Vagina (tissue), 2 donors: ENCODE data around the gene GRM7. TPM values are rescaled to one million over a fixed set of nuclear protein-coding genes. Genes with fewer than 3 reads are reported as not detected.

Experiments
- DNase-seq, 2 donors: peaks; one replicate each; pipeline ENCODE4 v3.0.0-alpha.2; 2017; ENCODE audit errors: extremely low spot score in 2 of 2
- H3K27ac ChIP-seq: fragments of 200-600 bp; sonication (generic); one replicate; pipeline ENCODE4 v1.5.1; 2019
- H3K27me3 ChIP-seq: fragments of 200-600 bp; sonication (generic); one replicate; pipeline ENCODE4 v1.5.1; 2019
- H3K36me3 ChIP-seq, 2 donors: fragments of 200-600 bp; sonication (generic); one replicate each; pipeline ENCODE4 v1.5.1; 2017 to 2019
- H3K4me1 ChIP-seq: fragments of 200-600 bp; sonication (generic); one replicate; pipeline ENCODE4 v1.5.1; 2019
- H3K4me3 ChIP-seq, 2 donors: fragments of 200-600 bp; sonication (generic); 1 replicate in 1 of 2; 2 replicates in 1 of 2; pipeline ENCODE4 v1.5.1; 2016 to 2019
- H3K9me3 ChIP-seq: fragments of 200-600 bp; sonication (generic); one replicate; pipeline ENCODE4 v1.5.1; 2019
- CTCF ChIP-seq, 3 experiments: fragments of 450-650 bp in 2 of 3; fragments of 200-600 bp in 1 of 3; sonication (generic) in 1 of 3; IDR thresholded peaks; one replicate each; pipeline ENCODE4 v1.5.1; 2017 to 2019; ENCODE audit warnings: antibody characterized with exemption in 3 of 3, mild to moderate bottlenecking in 2 of 3, moderate library complexity in 2 of 3
- POLR2A ChIP-seq, 2 donors: fragments of 450-650 bp; IDR thresholded peaks; one replicate each; pipeline ENCODE4 v1.6.1; 2017; ENCODE audit warnings: antibody characterized with exemption in 2 of 2, mild to moderate bottlenecking in 2 of 2, moderate library complexity in 2 of 2
- POLR2AphosphoS5 ChIP-seq, 2 donors: sonication (generic); formaldehyde crosslinking; IDR thresholded peaks; one replicate each; pipeline ENCODE4 v1.9.0; 2017; ENCODE audit warnings: antibody characterized with exemption in 2 of 2, mild to moderate bottlenecking in 2 of 2, low read depth in 1 of 2; ENCODE audit not compliant: insufficient read depth in 1 of 2
- intact Hi-C: fragments of 100-400 bp; cut with DNase I; formaldehyde crosslinking; loops from one replicate; pipeline ENCODE4 v1.15.1; 2023
- total RNA-seq: library from RNA; depleted of rRNA; stranded (reverse); fragments of >200 nt; gene quantifications from one replicate; pipeline ENCODE4 v1.2.3, GENCODE V29; 2016

GRM7 gene
- total RNA-seq, 1 donor from 2014 or later, result 2.0 TPM

GRCh38 chr3:7764115-7764514, 903.2 kb downstream of the GRM7 start:
- Histone ChIP-seq H3K9me3 (no peaks in the 10 kb centered on the region), H3K4me3 (no peak overlapping the region), H3K4me1 (no peaks in the 10 kb centered on the region), H3K36me3 (no peaks in the 10 kb centered on the region), H3K27me3 (no peaks in the 10 kb centered on the region), H3K27ac (no peak overlapping the region)
- TF ChIP-seq POLR2AphosphoS5 (IDR thresholded peaks at IDR 0.05; ENCODE audit: insufficient read depth in 1 of 2, low read depth in 1 of 2) (no peak), POLR2A (IDR thresholded peaks at IDR 0.05) (no peak), CTCF (IDR thresholded peaks at IDR 0.05) (no peak)
- DNase-seq, result no peak
- intact Hi-C loops, result no loop called here

- TF ChIP-seq CTCF (IDR thresholded peaks at IDR 0.05) (no peak), POLR2AphosphoS5 (IDR thresholded peaks at IDR 0.05; ENCODE audit: insufficient read depth in 1 of 2, low read depth in 1 of 2) (no peak), POLR2A (IDR thresholded peaks at IDR 0.05) (no peak)
- DNase-seq, result no peak
- Histone ChIP-seq H3K4me1 (no peaks in the 10 kb centered on the region), H3K27me3 (no peaks in the 10 kb centered on the region), H3K4me3 (no peak overlapping the region), H3K36me3 (no peaks in the 10 kb centered on the region), H3K27ac (no peak overlapping the region), H3K9me3 (no peaks in the 10 kb centered on the region)
- intact Hi-C loops, result no loop called here
Observed at GRCh38 chr3:7766530-7766929, 905.6 kb downstream of the GRM7 start.

GRCh38 chr3:7779331-7779730, 918.4 kb downstream of the GRM7 start:
- no peak for DNase-seq
- H3K4me1 ChIP-seq, result no peaks in the 10 kb centered on the region
- no peak overlapping the region for H3K4me3 ChIP-seq
- no peak for TF ChIP-seq POLR2AphosphoS5 (IDR thresholded peaks at IDR 0.05; ENCODE audit: insufficient read depth in 1 of 2, low read depth in 1 of 2)
- TF ChIP-seq CTCF (IDR thresholded peaks at IDR 0.05), result no peak
- TF ChIP-seq POLR2A (IDR thresholded peaks at IDR 0.05), result no peak
- no peaks in the 10 kb centered on the region for H3K27me3 ChIP-seq
- H3K9me3 ChIP-seq, result no peaks in the 10 kb centered on the region
- intact Hi-C loops, result no loop called here
- H3K27ac ChIP-seq, result no peak overlapping the region
- no peaks in the 10 kb centered on the region for H3K36me3 ChIP-seq

GRCh38 chr3:7781395-7781794, 920.5 kb downstream of the GRM7 start:
- no peak for DNase-seq
- H3K36me3 ChIP-seq, result no peaks in the 10 kb centered on the region
- H3K4me1 ChIP-seq, result no peaks in the 10 kb centered on the region
- H3K27ac ChIP-seq, result no peak overlapping the region
- intact Hi-C loops, result no loop called here
- H3K9me3 ChIP-seq, result no peaks in the 10 kb centered on the region
- TF ChIP-seq CTCF (IDR thresholded peaks at IDR 0.05) (no peak), POLR2A (IDR thresholded peaks at IDR 0.05) (no peak), POLR2AphosphoS5 (IDR thresholded peaks at IDR 0.05; ENCODE audit: insufficient read depth in 1 of 2, low read depth in 1 of 2) (no peak)
- no peak overlapping the region for H3K4me3 ChIP-seq
- no peaks in the 10 kb centered on the region for H3K27me3 ChIP-seq

- Histone ChIP-seq H3K27me3 (no peaks in the 10 kb centered on the region), H3K4me3 (no peak overlapping the region), H3K9me3 (no peaks in the 10 kb centered on the region), H3K36me3 (no peaks in the 10 kb centered on the region), H3K27ac (no peak overlapping the region), H3K4me1 (no peaks in the 10 kb centered on the region)
- intact Hi-C loops, result no loop called here
- DNase-seq, result no peak
- no peak for TF ChIP-seq POLR2AphosphoS5 (IDR thresholded peaks at IDR 0.05; ENCODE audit: insufficient read depth in 1 of 2, low read depth in 1 of 2)
- TF ChIP-seq POLR2A (IDR thresholded peaks at IDR 0.05), result no peak
- no peak for TF ChIP-seq CTCF (IDR thresholded peaks at IDR 0.05)
Observed at GRCh38 chr3:7787871-7788828, 927.2 kb downstream of the GRM7 start.
